GM13976 (cell line): ENCODE measurements around the gene SPDL1.
"Not testable (repeated sequence)": the region's sequence is repeated elsewhere in the genome, so short reads cannot be mapped to it uniquely, and the experiment has no call there.

Experiments
- DNase-seq: peaks from one replicate; pipeline ENCODE4 v3.0.0; 2012; ENCODE audit warnings: low spot score
- CTCF ChIP-seq: IDR thresholded peaks from 2 replicates; pipeline ENCODE4 v1.5.1; 2012; ENCODE audit warnings: borderline replicate concordance, mild to moderate bottlenecking; ENCODE audit not compliant: insufficient read depth; ENCODE audit errors: extremely low read depth, missing control alignments, control extremely low read depth
- in situ Hi-C: fragments of 300-500 bp; cut with MboI; formaldehyde crosslinking; loops from one replicate; pipeline ENCODE4 v1.12.0; 2022; ENCODE audit warnings: low sequenced_read_pairs, mixed read lengths, inconsistent platforms; ENCODE audit not compliant: unreplicated experiment

Gene SPDL1

GRCh38 chr5:169599451-169599850, 15.9 kb downstream of the SPDL1 start:
- TF ChIP-seq CTCF: no peak
- in situ Hi-C loops: loop anchor here (25.0 kb wide), 1 partner anchor 612 kb away; no protein-coding TSS in a partner anchor
- no peak for DNase-seq

GRCh38 chr5:169602535-169602934, 19.0 kb downstream of the SPDL1 start:
- no peak for DNase-seq
- no peak for TF ChIP-seq CTCF
- in situ Hi-C loops: no loop called here

GRCh38 chr5:169606279-169606678, 22.7 kb downstream of the SPDL1 start:
- in situ Hi-C loops: no loop called here
- no peak for TF ChIP-seq CTCF
- peak; percentile 17 for DNase-seq

GRCh38 chr5:169607882-169608281, 24.3 kb downstream of the SPDL1 start:
- no peak for TF ChIP-seq CTCF
- DNase-seq: no peak
- in situ Hi-C loops: no loop called here

GRCh38 chr5:169609716-169610115, 26.1 kb downstream of the SPDL1 start:
- in situ Hi-C loops: no loop called here
- no peak for DNase-seq

GRCh38 chr5:169610606-169611005, 27.0 kb downstream of the SPDL1 start:
- in situ Hi-C loops: no loop called here
- TF ChIP-seq CTCF: no peak
- DNase-seq: no peak

More at GRCh38 chr5:169609716-169610115, 26.1 kb downstream of the SPDL1 start:
- no peak for TF ChIP-seq CTCF

GRCh38 chr5:169615561-169615960, 32.0 kb downstream of the SPDL1 start:
- DNase-seq: no peak
- in situ Hi-C loops: no loop called here
- no peak for TF ChIP-seq CTCF

GRCh38 chr5:169624307-169624706, 40.7 kb downstream of the SPDL1 start:
- in situ Hi-C loops, DNase-seq: not testable (repeated sequence)
